AML-193 (cell line): Measurements from ENCODE around the gene ILDR1.

ENCODE experiments used
- DNase-seq, 2 experiments: peaks; one replicate each; lab custom pipeline; 2025; lab: John Stamatoyannopoulos, UW

The ILDR1 gene

GRCh38 chr3:122014741-122015140 is 7.3 kb downstream of the ILDR1 start:
- DNase-seq = no peak

GRCh38 chr3:122013448-122013925 is 8.6 kb downstream of the ILDR1 start:
- DNase-seq = no peak

- no peak for DNase-seq
These were observed 9.2 kb downstream of the ILDR1 start for GRCh38 chr3:122012821-122013220.

GRCh38 chr3:122011396-122011795 is 10.7 kb downstream of the ILDR1 start:
- DNase-seq = no peak

GRCh38 chr3:122010506-122010905 is 11.5 kb downstream of the ILDR1 start:
- no peak for DNase-seq

GRCh38 chr3:122008166-122008565 is 13.9 kb downstream of the ILDR1 start:
- DNase-seq = no peak

GRCh38 chr3:122006267-122006666 is 15.8 kb downstream of the ILDR1 start:
- no peak for DNase-seq

- no peak for DNase-seq
These were observed 17.0 kb downstream of the ILDR1 start for GRCh38 chr3:122004991-122005565.

GRCh38 chr3:122004107-122004506 is 17.9 kb downstream of the ILDR1 start:
- peak in 1 of 2 experiments; percentile 16 for DNase-seq

- DNase-seq = no peak
These were observed 18.4 kb downstream of the ILDR1 start for GRCh38 chr3:122003606-122004005.

GRCh38 chr3:122003112-122003511 is 18.9 kb downstream of the ILDR1 start:
- no peak for DNase-seq

- no peak for DNase-seq
These were observed 19.4 kb downstream of the ILDR1 start for GRCh38 chr3:122002611-122003010.

- no peak for DNase-seq
These were observed 20.2 kb downstream of the ILDR1 start for GRCh38 chr3:122001892-122002291.

- DNase-seq = no peak
These were observed 21.0 kb downstream of the ILDR1 start for GRCh38 chr3:122000936-122001605.

GRCh38 chr3:121999931-122000330 is 22.1 kb downstream of the ILDR1 start:
- DNase-seq = no peak

GRCh38 chr3:121998611-121999473 is 23.2 kb downstream of the ILDR1 start:
- peak; percentile 68 to 75 for DNase-seq

GRCh38 chr3:121998030-121998580 is 23.9 kb downstream of the ILDR1 start:
- DNase-seq = peak; percentile 99

- DNase-seq = no peak
These were observed 24.7 kb downstream of the ILDR1 start for GRCh38 chr3:121997372-121997771.

- no peak for DNase-seq
These were observed 25.6 kb downstream of the ILDR1 start for GRCh38 chr3:121996441-121996840.

GRCh38 chr3:121995161-121996137 is 26.6 kb downstream of the ILDR1 start:
- peak; percentile 79 to 83 for DNase-seq

GRCh38 chr3:121994551-121994950 is 27.5 kb downstream of the ILDR1 start:
- no peak for DNase-seq
